CD4-positive, alpha-beta memory T cell (primary cell): ENCODE data around the gene PSME4. TPM values are rescaled to one million over a fixed set of nuclear protein-coding genes. Genes with fewer than 3 reads are reported as not detected.

Source experiments
- CTCF ChIA-PET: fragments of 350-600 bp; sonication (Branson Sonifier 250); formaldehyde crosslinking; loops from one replicate; lab custom pipeline; 2021; ENCODE audit warnings: inconsistent platforms; ENCODE audit not compliant: partially characterized antibody; lab: Charles Lee
- POLR2A ChIA-PET: fragments of 350-600 bp; sonication (Branson Sonifier 250); formaldehyde crosslinking; loops from one replicate; lab custom pipeline; 2021; ENCODE audit not compliant: partially characterized antibody; lab: Charles Lee
- DNase-seq, 5 donors: peaks; one replicate each; pipeline versions ENCODE4 v3.0.0 to v3.0.0-alpha.2; 2020 to 2022; ENCODE audit warnings: mixed read lengths in 1 of 5
- H3K27ac ChIP-seq: one replicate; pipeline ENCODE4 v1.7.0; 2013; ENCODE audit warnings: low read depth, low read length
- H3K27me3 ChIP-seq: 2 replicates; pipeline ENCODE4 v1.7.0; 2013; ENCODE audit warnings: mild to moderate bottlenecking, low read length, moderate library complexity; ENCODE audit not compliant: insufficient read depth
- H3K36me3 ChIP-seq: 2 replicates; pipeline ENCODE4 v1.7.0; 2013; ENCODE audit warnings: mild to moderate bottlenecking, low read length, moderate library complexity; ENCODE audit not compliant: insufficient read depth
- H3K4me1 ChIP-seq: 2 replicates; pipeline ENCODE4 v1.7.0; 2013; ENCODE audit warnings: mild to moderate bottlenecking, low read length, moderate library complexity; ENCODE audit not compliant: insufficient read depth
- H3K4me3 ChIP-seq, 2 donors: one replicate each; pipeline ENCODE4 v1.7.0; 2013; ENCODE audit warnings: low read length in 2 of 2, mild to moderate bottlenecking in 1 of 2
- H3K9me3 ChIP-seq, 2 donors: one replicate each; pipeline ENCODE4 v1.7.0; 2013; ENCODE audit warnings: low read length in 2 of 2, control low read depth in 1 of 2; ENCODE audit not compliant: control insufficient read depth in 1 of 2
- H3K27ac Mint-ChIP-seq, 7 donors: one replicate each; pipeline ENCODE4 v1.8.0; 2020 to 2021; ENCODE audit warnings: mixed read lengths in 7 of 7, mild to moderate bottlenecking in 6 of 7, inconsistent platforms in 3 of 7, moderate library complexity in 3 of 7
- H3K27me3 Mint-ChIP-seq, 2 donors: one replicate each; pipeline ENCODE4 v1.8.0; 2020 to 2021; ENCODE audit warnings: mixed read lengths in 2 of 2
- H3K36me3 Mint-ChIP-seq, 2 donors: one replicate each; pipeline ENCODE4 v1.8.0; 2020 to 2021; ENCODE audit warnings: mixed read lengths in 2 of 2, inconsistent platforms in 1 of 2, mild to moderate bottlenecking in 1 of 2
- H3K4me1 Mint-ChIP-seq, 4 donors: one replicate each; pipeline ENCODE4 v1.8.0; 2020 to 2021; ENCODE audit warnings: mixed read lengths in 4 of 4, mild to moderate bottlenecking in 1 of 4
- H3K4me3 Mint-ChIP-seq, 8 donors: one replicate each; pipeline ENCODE4 v1.8.0; 2020 to 2021; ENCODE audit warnings: mixed read lengths in 8 of 8, mild to moderate bottlenecking in 7 of 8, moderate library complexity in 6 of 8, inconsistent platforms in 3 of 8
- H3K9me3 Mint-ChIP-seq, 8 donors: one replicate each; pipeline ENCODE4 v1.8.0; 2020 to 2021; ENCODE audit warnings: mixed read lengths in 8 of 8, mild to moderate bottlenecking in 5 of 8, inconsistent platforms in 3 of 8, moderate library complexity in 1 of 8
- intact Hi-C: fragments of 100-400 bp; cut with micrococcal nuclease; formaldehyde crosslinking; loops from one replicate; pipeline ENCODE4 v1.15.1; 2023
- polyA plus RNA-seq, 2 donors: library from polyadenylated mRNA; unstranded; fragments of 300-500 nt; fragmentation: Illumina TruSeq; gene quantifications; one replicate each; pipeline ENCODE4 v1.2.3, GENCODE V29; 2021
- total RNA-seq, 2 experiments: library from RNA; stranded (reverse); gene quantifications; one replicate each; pipeline ENCODE4 v1.2.3, GENCODE V29; 2021

Gene PSME4
- total and polyA plus RNA-seq, 4 experiments from 2014 or later: 2.3 to 49.9 (median 25.0) TPM

GRCh38 chr2:54008439-54008838 is 37.6 kb upstream of the PSME4 start:
- H3K27me3 ChIP-seq: no peaks in the 10 kb centered on the region
- no peak overlapping the region for H3K27ac ChIP-seq
- intact Hi-C loops: loop anchor here (2.0 kb wide), 1 partner anchor 14 kb away; no protein-coding TSS in a partner anchor
- H3K9me3 Mint-ChIP-seq: no peaks in the 10 kb centered on the region
- no peak for DNase-seq
- no peak overlapping the region for H3K27ac Mint-ChIP-seq
- ChIA-PET CTCF (no interaction called here), POLR2A (no interaction called here)
- H3K36me3 ChIP-seq: no peaks in the 10 kb centered on the region
- H3K4me3 ChIP-seq: no peak overlapping the region
- H3K9me3 ChIP-seq: no peaks in the 10 kb centered on the region
- H3K27me3 Mint-ChIP-seq: no peaks in the 10 kb centered on the region
- peaks cover 8 to 17% (median 12%) of the 10 kb centered on the region in 4 donors for H3K4me1 Mint-ChIP-seq
- peaks cover 0 to 3% of the 10 kb centered on the region in 2 donors for H3K36me3 Mint-ChIP-seq
- H3K4me1 ChIP-seq: peaks cover 9% of the 10 kb centered on the region
- H3K4me3 Mint-ChIP-seq: no peak overlapping the region

- DNase-seq: no peak
- Mint-ChIP-seq H3K4me1 (peaks cover 0 to 2% (median 0%) of the 10 kb centered on the region in 4 donors), H3K9me3 (no peaks in the 10 kb centered on the region), H3K27ac (peak overlapping the region in 1 of 7 donors; percentile 15), H3K36me3 (peaks cover 0 to 4% of the 10 kb centered on the region in 2 donors), H3K4me3 (no peak overlapping the region), H3K27me3 (no peaks in the 10 kb centered on the region)
- CTCF ChIA-PET: interaction anchor here (1.4 kb wide), 1 partner anchor 10 kb away, joined by 4 read pairs; no protein-coding TSS in a partner anchor
- intact Hi-C loops: no loop called here
- Histone ChIP-seq H3K27ac (no peak overlapping the region), H3K9me3 (no peaks in the 10 kb centered on the region), H3K4me3 (no peak overlapping the region), H3K4me1 (peaks cover 23% of the 10 kb centered on the region), H3K36me3 (no peaks in the 10 kb centered on the region), H3K27me3 (no peaks in the 10 kb centered on the region)
- POLR2A ChIA-PET: interaction anchor here (1.1 to 1.5 kb wide), 2 partner anchors 14 to 21 kb away, joined by 3 to 4 read pairs; no protein-coding TSS in a partner anchor
Observed at GRCh38 chr2:54000524-54000923, 29.7 kb upstream of the PSME4 start.

GRCh38 chr2:54000122-54000521 is 29.3 kb upstream of the PSME4 start:
- H3K27ac ChIP-seq: no peak overlapping the region
- peaks cover 0 to 4% of the 10 kb centered on the region in 2 donors for H3K36me3 Mint-ChIP-seq
- no peaks in the 10 kb centered on the region for H3K9me3 Mint-ChIP-seq
- H3K4me1 Mint-ChIP-seq: peaks cover under 1 to 2% (median 1%) of the 10 kb centered on the region in 4 donors
- intact Hi-C loops: no loop called here
- H3K36me3 ChIP-seq: no peaks in the 10 kb centered on the region
- ChIA-PET POLR2A (interaction anchor here (1.1 to 1.5 kb wide), 2 partner anchors 14 to 22 kb away, joined by 3 to 4 read pairs; no protein-coding TSS in a partner anchor), CTCF (interaction anchor here (1.4 kb wide), 1 partner anchor 9 kb away, joined by 4 read pairs; no protein-coding TSS in a partner anchor)
- H3K4me1 ChIP-seq: peaks cover 25% of the 10 kb centered on the region
- H3K9me3 ChIP-seq: no peaks in the 10 kb centered on the region
- H3K4me3 Mint-ChIP-seq: no peak overlapping the region
- no peaks in the 10 kb centered on the region for H3K27me3 Mint-ChIP-seq
- no peak for DNase-seq
- peak overlapping the region in 1 of 7 donors; percentile 15 for H3K27ac Mint-ChIP-seq
- H3K27me3 ChIP-seq: no peaks in the 10 kb centered on the region
- H3K4me3 ChIP-seq: no peak overlapping the region

GRCh38 chr2:53998834-53999233 is 28.0 kb upstream of the PSME4 start:
- intact Hi-C loops: loop anchor here (10.0 kb wide), 1 partner anchor 56 kb away; no protein-coding TSS in a partner anchor
- Histone ChIP-seq H3K27me3 (no peaks in the 10 kb centered on the region), H3K9me3 (no peaks in the 10 kb centered on the region), H3K27ac (no peak overlapping the region), H3K4me3 (no peak overlapping the region), H3K36me3 (no peaks in the 10 kb centered on the region), H3K4me1 (peaks cover 34% of the 10 kb centered on the region)
- DNase-seq: no peak
- peaks cover 7 to 13% (median 11%) of the 10 kb centered on the region in 4 donors for H3K4me1 Mint-ChIP-seq
- H3K9me3 Mint-ChIP-seq: no peaks in the 10 kb centered on the region
- POLR2A ChIA-PET: no interaction called here
- CTCF ChIA-PET: no interaction called here
- H3K4me3 Mint-ChIP-seq: no peak overlapping the region
- no peaks in the 10 kb centered on the region for H3K27me3 Mint-ChIP-seq
- no peak overlapping the region for H3K27ac Mint-ChIP-seq
- peaks cover 0 to 4% of the 10 kb centered on the region in 2 donors for H3K36me3 Mint-ChIP-seq

GRCh38 chr2:53994818-53995808 is 24.3 kb upstream of the PSME4 start:
- Histone ChIP-seq H3K4me3 (peak overlapping the region in 1 of 2 donors; percentile 40), H3K27ac (peak overlapping the region; percentile 20), H3K4me1 (peaks cover 46% of the 10 kb centered on the region), H3K36me3 (no peaks in the 10 kb centered on the region), H3K9me3 (no peaks in the 10 kb centered on the region), H3K27me3 (no peaks in the 10 kb centered on the region)
- peak overlapping the region; percentile 76 to 94 (median 89) for H3K27ac Mint-ChIP-seq
- peaks cover 0 to 6% of the 10 kb centered on the region in 2 donors for H3K36me3 Mint-ChIP-seq
- H3K27me3 Mint-ChIP-seq: no peaks in the 10 kb centered on the region
- intact Hi-C loops: loop anchor here (1.0 to 10.0 kb wide), 3 partner anchors 14 to 60 kb away; no protein-coding TSS in a partner anchor
- H3K4me1 Mint-ChIP-seq: peaks cover 17 to 34% (median 25%) of the 10 kb centered on the region in 4 donors
- DNase-seq: peak; percentile 41 to 84 (median 76)
- peak overlapping the region; percentile 67 to 85 (median 72) for H3K4me3 Mint-ChIP-seq
- peaks cover 0 to 2% (median 0%) of the 10 kb centered on the region in 8 donors for H3K9me3 Mint-ChIP-seq
- CTCF ChIA-PET: interaction anchor here (0.7 to 1.8 kb wide), 6 partner anchors 12 to 157 kb away, joined by 3 to 5 read pairs (median 3); no protein-coding TSS in a partner anchor
- POLR2A ChIA-PET: interaction anchor here (0.7 to 4.0 kb wide), 10 partner anchors 8 to 120 kb away, joined by 3 to 44 read pairs (median 4); partner anchors contain the start of genes ACYP2 and PSME4

- peak overlapping the region in 6 of 7 donors; percentile 36 to 87 (median 58) for H3K27ac Mint-ChIP-seq
- no peak for DNase-seq
- Histone ChIP-seq H3K9me3 (no peaks in the 10 kb centered on the region), H3K36me3 (no peaks in the 10 kb centered on the region), H3K4me1 (peaks cover 46% of the 10 kb centered on the region), H3K27ac (no peak overlapping the region), H3K27me3 (no peaks in the 10 kb centered on the region), H3K4me3 (no peak overlapping the region)
- peaks cover 0 to 6% of the 10 kb centered on the region in 2 donors for H3K36me3 Mint-ChIP-seq
- H3K4me3 Mint-ChIP-seq: peak overlapping the region in 1 of 8 donors; percentile 65
- POLR2A ChIA-PET: no interaction called here
- peaks cover 0 to 2% (median 0%) of the 10 kb centered on the region in 8 donors for H3K9me3 Mint-ChIP-seq
- CTCF ChIA-PET: no interaction called here
- peaks cover 23 to 43% (median 34%) of the 10 kb centered on the region in 4 donors for H3K4me1 Mint-ChIP-seq
- no peaks in the 10 kb centered on the region for H3K27me3 Mint-ChIP-seq
- intact Hi-C loops: loop anchor here (10.0 kb wide), 1 partner anchor 63 kb away; no protein-coding TSS in a partner anchor
Observed at GRCh38 chr2:53991948-53992347, 21.2 kb upstream of the PSME4 start.
